Colonic mucosa (tissue), 4 donors: ENCODE measurements around the gene PRR18. TPM values are rescaled to one million over a fixed set of nuclear protein-coding genes. Genes with fewer than 3 reads are reported as not detected.

Experiments used
- DNase-seq: peaks from one replicate; pipeline ENCODE4 v3.0.0-alpha.2; 2020
- H3K27ac ChIP-seq: fragments of 200-600 bp; one replicate; pipeline ENCODE4 v1.8.0; 2021
- H3K27me3 ChIP-seq: fragments of 200-600 bp; one replicate; pipeline ENCODE4 v1.8.0; 2021
- H3K36me3 ChIP-seq: fragments of 200-600 bp; one replicate; pipeline ENCODE4 v1.8.0; 2021
- H3K4me1 ChIP-seq: fragments of 200-600 bp; one replicate; pipeline ENCODE4 v1.8.0; 2021; ENCODE audit warnings: mild to moderate bottlenecking
- H3K4me3 ChIP-seq: fragments of 200-600 bp; one replicate; pipeline ENCODE4 v1.8.0; 2021
- H3K9ac ChIP-seq, 2 donors: one replicate each; pipeline ENCODE4 v1.7.0; 2013; ENCODE audit warnings: control low read depth in 2 of 2, low read depth in 2 of 2, low read length in 2 of 2
- H3K9me3 ChIP-seq: fragments of 200-600 bp; one replicate; pipeline ENCODE4 v1.8.0; 2021
- intact Hi-C: fragments of 100-400 bp; cut with DNase I; formaldehyde crosslinking; loops from one replicate; pipeline ENCODE4 v1.14.1; 2022
- total RNA-seq, 2 donors: library from RNA; stranded (reverse); fragmentation: NEBNext Ultra II Directional in 1 of 2; extraction: Animal tissue kit (Norgen Biotek cat#: 25700) in 1 of 2; gene quantifications; one replicate each; pipeline ENCODE4 v1.2.1, GENCODE V29; 2021
- TF ChIP-seq, protein P1 (sequence below): fragments of 200-600 bp; IDR thresholded peaks from one replicate; pipeline ENCODE4 v1.8.0; 2022; ENCODE audit warnings: antibody characterized with exemption, mild to moderate bottlenecking
- donor health status: healthy.
- donor health status: DM: no; HTN: no; CAD: no.
- donor health status: DM: no; HTN: no; CAD: no.

The PRR18 gene
- total RNA-seq, 2 donors from 2014 or later, result not detected

DNA sequence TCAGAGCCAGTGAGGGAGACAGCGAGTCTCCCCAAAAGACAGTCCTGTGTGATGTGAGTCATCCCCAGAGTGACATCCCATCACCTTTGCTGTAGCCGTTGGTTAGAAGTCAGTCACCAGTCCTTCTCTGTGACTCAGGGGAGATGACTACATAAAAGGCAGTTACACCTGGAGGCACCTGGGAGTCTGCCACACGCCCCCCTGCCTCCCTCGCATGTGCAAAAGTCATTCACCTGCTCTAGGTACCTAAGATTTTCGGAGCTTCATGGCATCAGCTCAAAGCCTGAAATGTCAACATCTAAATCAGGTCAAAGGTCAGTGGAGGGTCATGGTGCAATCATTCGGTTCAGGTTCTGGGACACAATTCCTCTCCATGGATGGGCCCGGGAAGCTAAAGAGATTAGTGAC, 50.3 kb downstream of the PRR18 start:
- Histone ChIP-seq H3K36me3 (no peaks in the 10 kb centered on the region), H3K9ac (no peak overlapping the region), H3K27ac (peak overlapping the region; percentile 67), H3K4me3 (no peak overlapping the region), H3K4me1 (no peaks in the 10 kb centered on the region), H3K27me3 (peaks cover 20% of the 10 kb centered on the region), H3K9me3 (no peaks in the 10 kb centered on the region)
- intact Hi-C loops, result no loop called here
- TF ChIP-seq, protein P1, sequence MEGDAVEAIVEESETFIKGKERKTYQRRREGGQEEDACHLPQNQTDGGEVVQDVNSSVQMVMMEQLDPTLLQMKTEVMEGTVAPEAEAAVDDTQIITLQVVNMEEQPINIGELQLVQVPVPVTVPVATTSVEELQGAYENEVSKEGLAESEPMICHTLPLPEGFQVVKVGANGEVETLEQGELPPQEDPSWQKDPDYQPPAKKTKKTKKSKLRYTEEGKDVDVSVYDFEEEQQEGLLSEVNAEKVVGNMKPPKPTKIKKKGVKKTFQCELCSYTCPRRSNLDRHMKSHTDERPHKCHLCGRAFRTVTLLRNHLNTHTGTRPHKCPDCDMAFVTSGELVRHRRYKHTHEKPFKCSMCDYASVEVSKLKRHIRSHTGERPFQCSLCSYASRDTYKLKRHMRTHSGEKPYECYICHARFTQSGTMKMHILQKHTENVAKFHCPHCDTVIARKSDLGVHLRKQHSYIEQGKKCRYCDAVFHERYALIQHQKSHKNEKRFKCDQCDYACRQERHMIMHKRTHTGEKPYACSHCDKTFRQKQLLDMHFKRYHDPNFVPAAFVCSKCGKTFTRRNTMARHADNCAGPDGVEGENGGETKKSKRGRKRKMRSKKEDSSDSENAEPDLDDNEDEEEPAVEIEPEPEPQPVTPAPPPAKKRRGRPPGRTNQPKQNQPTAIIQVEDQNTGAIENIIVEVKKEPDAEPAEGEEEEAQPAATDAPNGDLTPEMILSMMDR, result no peak
- DNase-seq, result no peak

Other genes starting within 250 kb of the PRR18 start
- not detected for gene TBXT, start 140.5 kb downstream of the PRR18 start, total RNA-seq
- gene SFT2D1, start 34.2 kb upstream of the PRR18 start, total RNA-seq, result 10 to 100 TPM; 65.0 to 73.3 TPM
- gene MPC1, start 74.5 kb upstream of the PRR18 start, total RNA-seq, result 100 to 1,000 TPM in 1 of 2 donors, 10 to 100 TPM in 1; 93.7 to 144 TPM